GM10266 (cell line): Measurements from ENCODE around the gene SLC1A2.

Experiments
- DNase-seq: peaks from one replicate; pipeline ENCODE4 v3.0.0; 2012; ENCODE audit errors: extremely low spot score
- TF ChIP-seq, protein P1 (sequence below): IDR thresholded peaks from 2 replicates; pipeline ENCODE4 v1.5.1; 2012; ENCODE audit warnings: mild to moderate bottlenecking, low read depth; ENCODE audit not compliant: control insufficient read depth, insufficient read depth; ENCODE audit errors: missing control alignments

The SLC1A2 gene

GRCh38 chr11:35298369-35298768, 121.0 kb downstream of the SLC1A2 start:
- TF ChIP-seq, protein P1, sequence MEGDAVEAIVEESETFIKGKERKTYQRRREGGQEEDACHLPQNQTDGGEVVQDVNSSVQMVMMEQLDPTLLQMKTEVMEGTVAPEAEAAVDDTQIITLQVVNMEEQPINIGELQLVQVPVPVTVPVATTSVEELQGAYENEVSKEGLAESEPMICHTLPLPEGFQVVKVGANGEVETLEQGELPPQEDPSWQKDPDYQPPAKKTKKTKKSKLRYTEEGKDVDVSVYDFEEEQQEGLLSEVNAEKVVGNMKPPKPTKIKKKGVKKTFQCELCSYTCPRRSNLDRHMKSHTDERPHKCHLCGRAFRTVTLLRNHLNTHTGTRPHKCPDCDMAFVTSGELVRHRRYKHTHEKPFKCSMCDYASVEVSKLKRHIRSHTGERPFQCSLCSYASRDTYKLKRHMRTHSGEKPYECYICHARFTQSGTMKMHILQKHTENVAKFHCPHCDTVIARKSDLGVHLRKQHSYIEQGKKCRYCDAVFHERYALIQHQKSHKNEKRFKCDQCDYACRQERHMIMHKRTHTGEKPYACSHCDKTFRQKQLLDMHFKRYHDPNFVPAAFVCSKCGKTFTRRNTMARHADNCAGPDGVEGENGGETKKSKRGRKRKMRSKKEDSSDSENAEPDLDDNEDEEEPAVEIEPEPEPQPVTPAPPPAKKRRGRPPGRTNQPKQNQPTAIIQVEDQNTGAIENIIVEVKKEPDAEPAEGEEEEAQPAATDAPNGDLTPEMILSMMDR: no peak
- DNase-seq: no peak

GRCh38 chr11:35295751-35296150, 123.6 kb downstream of the SLC1A2 start:
- TF ChIP-seq, protein P1: no peak
- DNase-seq: no peak

GRCh38 chr11:35293699-35294098, 125.7 kb downstream of the SLC1A2 start:
- DNase-seq: no peak

GRCh38 chr11:35293035-35293434, 126.3 kb downstream of the SLC1A2 start:
- DNase-seq: no peak
- TF ChIP-seq, protein P1: no peak

More at GRCh38 chr11:35293699-35294098, 125.7 kb downstream of the SLC1A2 start:
- TF ChIP-seq, protein P1: no peak

GRCh38 chr11:35292279-35292678, 127.1 kb downstream of the SLC1A2 start:
- TF ChIP-seq, protein P1: no peak
- DNase-seq: no peak

- TF ChIP-seq, protein P1: no peak
- no peak for DNase-seq
Measured at GRCh38 chr11:35290876-35291275, 128.5 kb downstream of the SLC1A2 start.

GRCh38 chr11:35289821-35290220, 129.5 kb downstream of the SLC1A2 start:
- TF ChIP-seq, protein P1: no peak
- DNase-seq: no peak
